Sigmoid colon (tissue), 7 donors: Measurements from ENCODE around the gene GTPBP3. TPM values are rescaled to one million over a fixed set of nuclear protein-coding genes. Genes with fewer than 3 reads are reported as not detected.
A peak's percentile ranks its signal among the peaks of the same experiment; 100 is the strongest.

Experiments used
- DNase-seq: peaks from one replicate; pipeline ENCODE4 v3.0.0-alpha.2; 2019
- H3K27ac ChIP-seq, 4 donors: fragments of 200-600 bp; sonication (generic); one replicate each; pipeline ENCODE4 v1.5.1; 2016 to 2019; ENCODE audit warnings: mild to moderate bottlenecking in 1 of 4
- H3K27me3 ChIP-seq, 3 donors: fragments of 200-600 bp; sonication (generic); one replicate each; pipeline ENCODE4 v1.5.1; 2019; ENCODE audit warnings: mild to moderate bottlenecking in 1 of 3
- H3K36me3 ChIP-seq, 4 donors: fragments of 200-600 bp; sonication (generic); one replicate each; pipeline ENCODE4 v1.5.1; 2016 to 2019
- H3K4me1 ChIP-seq, 4 donors: fragments of 200-600 bp; sonication (generic); one replicate each; pipeline ENCODE4 v1.5.1; 2017 to 2019
- H3K4me3 ChIP-seq, 4 donors: fragments of 200-600 bp; sonication (generic); one replicate each; pipeline ENCODE4 v1.5.1; 2017 to 2019; ENCODE audit warnings: mild to moderate bottlenecking in 2 of 4, moderate library complexity in 1 of 4
- H3K9me3 ChIP-seq, 4 donors: fragments of 200-600 bp in 3 of 4; sonication (generic) in 3 of 4; one replicate each; pipeline versions ENCODE4 v1.5.1 to v1.6.1; 2013 to 2019
- POLR2A ChIP-seq, 2 donors: fragments of 450-650 bp; IDR thresholded peaks; one replicate each; pipeline ENCODE4 v1.6.1; 2016; ENCODE audit warnings: antibody characterized with exemption in 2 of 2, mild to moderate bottlenecking in 2 of 2, moderate library complexity in 2 of 2
- WGBS, 2 donors: extraction: QIAGEN DNeasy Blood & Tissue Kit; methylation state at CpG; one replicate each; pipeline ENCODE4 v1.1.7; 2013; 5-methylcytosine and 5-hydroxymethylcytosine counted together
- intact Hi-C: fragments of 100-400 bp; cut with DNase I; formaldehyde crosslinking; loops from one replicate; pipeline ENCODE4 v1.15.1; 2023
- polyA plus RNA-seq, 3 donors: library from polyadenylated mRNA; stranded (reverse); fragments of 200-250 nt; gene quantifications; one replicate each; pipeline ENCODE4 v1.2.3, GENCODE V29; 2013
- total RNA-seq, 4 donors: library from RNA; depleted of rRNA; stranded (reverse); fragments of >200 nt; gene quantifications; one replicate each; pipeline ENCODE4 v1.1.0, GENCODE V29; 2016
- TF ChIP-seq, protein P1 (sequence below), 4 experiments: fragments of 450-650 bp in 3 of 4; fragments of 200-600 bp in 1 of 4; IDR thresholded peaks; one replicate each; pipeline ENCODE4 v1.5.1; 2016 to 2019; ENCODE audit warnings: antibody characterized with exemption in 4 of 4, mild to moderate bottlenecking in 3 of 4, moderate library complexity in 2 of 4
- donor health status: healthy with polysubstance abuse.
- donor health status: Bipolar disorder and iron deficiency.
- donor health status: healthy.

Gene GTPBP3
- total and polyA plus RNA-seq, 7 donors = 3.7 to 22.2 (median 13.2) TPM

DNA sequence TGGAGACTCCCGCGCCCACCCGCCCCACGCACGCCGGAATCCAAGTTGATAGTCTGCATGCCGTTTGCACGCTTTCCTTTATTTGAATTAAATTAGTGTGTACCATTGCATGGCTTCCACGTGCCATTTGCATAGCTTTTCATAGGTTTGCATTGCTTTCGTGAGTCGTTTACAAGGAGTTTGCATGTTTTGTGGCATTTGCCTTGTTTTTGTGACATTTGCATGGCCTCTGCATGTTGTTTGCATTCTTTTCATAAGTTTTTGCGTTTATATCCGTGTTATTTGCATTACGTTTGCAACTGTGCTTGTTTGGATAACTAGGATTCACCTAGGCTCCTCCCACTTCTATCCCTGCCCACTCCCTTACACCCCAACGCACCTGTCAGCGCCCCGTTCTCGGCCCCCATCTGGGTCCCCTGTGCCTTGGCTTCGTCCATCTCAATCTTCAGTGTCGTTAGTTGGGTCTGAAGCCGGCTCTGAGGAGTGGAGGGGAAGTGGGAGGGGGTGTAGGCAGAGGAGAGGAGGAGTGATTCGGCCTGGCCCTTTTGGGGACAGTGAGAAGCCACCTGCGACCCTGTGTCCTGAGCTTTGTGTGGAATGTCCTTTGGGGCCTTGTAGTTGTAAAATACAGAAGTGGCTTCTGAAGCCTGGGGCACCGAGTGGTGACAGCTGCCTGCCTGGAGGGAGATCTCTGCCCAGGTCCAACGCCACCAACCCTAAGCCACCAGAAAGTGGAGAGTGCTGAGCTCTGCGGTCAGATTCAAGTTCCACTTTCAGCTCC, 54.2 kb downstream of the GTPBP3 start:
- 5 to 8% methylated on average over 26 of the region's 26 CpGs for WGBS, 2 donors
- Histone ChIP-seq H3K4me1 (peaks cover 0 to 23% (median 18%) of the 10 kb centered on the region in 4 donors), H3K27me3 (peaks cover 0 to 28% (median 10%) of the 10 kb centered on the region in 3 donors), H3K27ac (no peak overlapping the region), H3K4me3 (peak overlapping the region; percentile 3 to 53 (median 40)), H3K36me3 (no peaks in the 10 kb centered on the region), H3K9me3 (peaks cover 0 to 8% (median 0%) of the 10 kb centered on the region in 4 donors)
- DNase-seq = no peak
- intact Hi-C loops = no loop called here
- TF ChIP-seq, protein P1, sequence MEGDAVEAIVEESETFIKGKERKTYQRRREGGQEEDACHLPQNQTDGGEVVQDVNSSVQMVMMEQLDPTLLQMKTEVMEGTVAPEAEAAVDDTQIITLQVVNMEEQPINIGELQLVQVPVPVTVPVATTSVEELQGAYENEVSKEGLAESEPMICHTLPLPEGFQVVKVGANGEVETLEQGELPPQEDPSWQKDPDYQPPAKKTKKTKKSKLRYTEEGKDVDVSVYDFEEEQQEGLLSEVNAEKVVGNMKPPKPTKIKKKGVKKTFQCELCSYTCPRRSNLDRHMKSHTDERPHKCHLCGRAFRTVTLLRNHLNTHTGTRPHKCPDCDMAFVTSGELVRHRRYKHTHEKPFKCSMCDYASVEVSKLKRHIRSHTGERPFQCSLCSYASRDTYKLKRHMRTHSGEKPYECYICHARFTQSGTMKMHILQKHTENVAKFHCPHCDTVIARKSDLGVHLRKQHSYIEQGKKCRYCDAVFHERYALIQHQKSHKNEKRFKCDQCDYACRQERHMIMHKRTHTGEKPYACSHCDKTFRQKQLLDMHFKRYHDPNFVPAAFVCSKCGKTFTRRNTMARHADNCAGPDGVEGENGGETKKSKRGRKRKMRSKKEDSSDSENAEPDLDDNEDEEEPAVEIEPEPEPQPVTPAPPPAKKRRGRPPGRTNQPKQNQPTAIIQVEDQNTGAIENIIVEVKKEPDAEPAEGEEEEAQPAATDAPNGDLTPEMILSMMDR (IDR thresholded peaks at IDR 0.05) = peak in 1 of 4 experiments; percentile 27
- no peak for TF ChIP-seq POLR2A (IDR thresholded peaks at IDR 0.05)

Other genes starting within 250 kb of the GTPBP3 start
- 10 to 100 TPM; 22.5 to 45.3 (median 37.8) TPM for gene USE1, start 122.2 kb upstream of the GTPBP3 start, total RNA-seq
- gene USE1, start 122.2 kb upstream of the GTPBP3 start, polyA plus RNA-seq = 10 to 100 TPM; 34.2 to 38.3 (median 34.7) TPM
- gene OCEL1, start 111.3 kb upstream of the GTPBP3 start, total RNA-seq = 10 to 100 TPM in 2 of 4 donors, 1 to 10 TPM in 2; 7.5 to 15.8 (median 9.6) TPM
- 10 to 100 TPM; 33.0 to 79.8 (median 49.9) TPM for gene OCEL1, start 111.3 kb upstream of the GTPBP3 start, polyA plus RNA-seq
- gene NR2F6, start 91.6 kb upstream of the GTPBP3 start, total RNA-seq = 10 to 100 TPM; 21.6 to 32.6 (median 27.8) TPM
- gene NR2F6, start 91.6 kb upstream of the GTPBP3 start, polyA plus RNA-seq = 10 to 100 TPM; 45.0 to 72.1 (median 59.5) TPM
- gene USHBP1, start 72.8 kb upstream of the GTPBP3 start, total RNA-seq = 10 to 100 TPM in 1 of 4 donors, 1 to 10 TPM in 3; 1.6 to 18.6 (median 4.4) TPM
- gene USHBP1, start 72.8 kb upstream of the GTPBP3 start, polyA plus RNA-seq = 1 to 10 TPM in 1 of 3 donors, under 1 TPM in 2; 0.23 to 2.1 (median 0.60) TPM
- 100 to 1,000 TPM in 2 of 4 donors, 10 to 100 TPM in 2; 90.0 to 101 (median 98.7) TPM for gene BABAM1, start 70.1 kb upstream of the GTPBP3 start, total RNA-seq
- gene BABAM1, start 70.1 kb upstream of the GTPBP3 start, polyA plus RNA-seq = 10 to 100 TPM; 71.4 to 87.1 (median 83.7) TPM
- 1 to 10 TPM in 1 of 4 donors, under 1 TPM in 3; 0.49 to 1.1 (median 0.63) TPM for gene ANKLE1, start 55.7 kb upstream of the GTPBP3 start, total RNA-seq
- 1 to 10 TPM in 1 of 3 donors, not detected in 2; 1.3 TPM for gene ANKLE1, start 55.7 kb upstream of the GTPBP3 start, polyA plus RNA-seq
- gene ABHD8, start 34.1 kb upstream of the GTPBP3 start, total RNA-seq = 10 to 100 TPM; 15.5 to 21.9 (median 18.8) TPM
- 1 to 10 TPM; 4.2 to 9.0 (median 7.4) TPM for gene ABHD8, start 34.1 kb upstream of the GTPBP3 start, polyA plus RNA-seq
- 100 to 1,000 TPM; 174 to 390 (median 267) TPM for gene MRPL34, start 31.7 kb upstream of the GTPBP3 start, total RNA-seq
- gene MRPL34, start 31.7 kb upstream of the GTPBP3 start, polyA plus RNA-seq = 100 to 1,000 TPM; 217 to 476 (median 275) TPM
- gene DDA1, start 28.0 kb upstream of the GTPBP3 start, total RNA-seq = 10 to 100 TPM in 2 of 4 donors, 1 to 10 TPM in 2; 6.1 to 10.3 (median 8.7) TPM
- gene DDA1, start 28.0 kb upstream of the GTPBP3 start, polyA plus RNA-seq = 100 to 1,000 TPM in 1 of 3 donors, 10 to 100 TPM in 2; 57.1 to 101 (median 82.6) TPM
- gene ANO8, start 2.7 kb upstream of the GTPBP3 start, total RNA-seq = 10 to 100 TPM in 1 of 4 donors, 1 to 10 TPM in 3; 2.0 to 10.5 (median 2.7) TPM
- gene ANO8, start 2.7 kb upstream of the GTPBP3 start, polyA plus RNA-seq = 1 to 10 TPM in 2 of 3 donors, under 1 TPM in 1; 0.46 to 5.4 (median 1.2) TPM
- 10 to 100 TPM; 10.5 to 34.6 (median 19.7) TPM for gene PLVAP, start 39.8 kb downstream of the GTPBP3 start, total RNA-seq
- 10 to 100 TPM in 2 of 3 donors, 1 to 10 TPM in 1; 3.0 to 54.7 (median 13.2) TPM for gene PLVAP, start 39.8 kb downstream of the GTPBP3 start, polyA plus RNA-seq
- 1 to 10 TPM in 1 of 4 donors, not detected in 3; 4.4 TPM for gene CCDC194, start 56.6 kb downstream of the GTPBP3 start, total RNA-seq
- under 1 TPM in 1 of 3 donors, not detected in 2; 0.35 TPM for gene CCDC194, start 56.6 kb downstream of the GTPBP3 start, polyA plus RNA-seq
- 100 to 1,000 TPM in 3 of 4 donors, 10 to 100 TPM in 1; 81.0 to 125 (median 111) TPM for gene BST2, start 68.1 kb downstream of the GTPBP3 start, total RNA-seq
- 100 to 1,000 TPM in 1 of 3 donors, 10 to 100 TPM in 2; 37.8 to 127 (median 40.7) TPM for gene BST2, start 68.1 kb downstream of the GTPBP3 start, polyA plus RNA-seq
- gene MVB12A, start 82.5 kb downstream of the GTPBP3 start, total RNA-seq = 10 to 100 TPM; 40.4 to 55.8 (median 44.8) TPM
- gene MVB12A, start 82.5 kb downstream of the GTPBP3 start, polyA plus RNA-seq = 100 to 1,000 TPM in 1 of 3 donors, 10 to 100 TPM in 2; 71.5 to 102 (median 79.4) TPM
- gene TMEM221, start 111.1 kb downstream of the GTPBP3 start, total RNA-seq = 1 to 10 TPM in 2 of 4 donors, under 1 TPM in 1, not detected in 1; 0.36 to 1.8 (median 1.7) TPM
- gene TMEM221, start 111.1 kb downstream of the GTPBP3 start, polyA plus RNA-seq = under 1 TPM in 1 of 3 donors, not detected in 2; 0.23 TPM
- not detected for gene NXNL1, start 123.4 kb downstream of the GTPBP3 start, total RNA-seq
- not detected for gene NXNL1, start 123.4 kb downstream of the GTPBP3 start, polyA plus RNA-seq
- gene SLC27A1, start 133.0 kb downstream of the GTPBP3 start, total RNA-seq = 10 to 100 TPM; 13.2 to 23.8 (median 15.9) TPM
- gene SLC27A1, start 133.0 kb downstream of the GTPBP3 start, polyA plus RNA-seq = 1 to 10 TPM in 2 of 3 donors, under 1 TPM in 1; 0.69 to 8.8 (median 3.6) TPM
- gene PGLS, start 174.1 kb downstream of the GTPBP3 start, total RNA-seq = 10 to 100 TPM; 27.8 to 54.6 (median 47.2) TPM
- 100 to 1,000 TPM; 103 to 122 (median 115) TPM for gene PGLS, start 174.1 kb downstream of the GTPBP3 start, polyA plus RNA-seq
- 10 to 100 TPM; 49.6 to 62.3 (median 53.5) TPM for gene COLGALT1, start 218.1 kb downstream of the GTPBP3 start, total RNA-seq
- gene COLGALT1, start 218.1 kb downstream of the GTPBP3 start, polyA plus RNA-seq = 10 to 100 TPM in 2 of 3 donors, 1 to 10 TPM in 1; 7.8 to 59.8 (median 15.5) TPM